ENCODE results near the gene BCAS3.

Gene BCAS3

DNA sequence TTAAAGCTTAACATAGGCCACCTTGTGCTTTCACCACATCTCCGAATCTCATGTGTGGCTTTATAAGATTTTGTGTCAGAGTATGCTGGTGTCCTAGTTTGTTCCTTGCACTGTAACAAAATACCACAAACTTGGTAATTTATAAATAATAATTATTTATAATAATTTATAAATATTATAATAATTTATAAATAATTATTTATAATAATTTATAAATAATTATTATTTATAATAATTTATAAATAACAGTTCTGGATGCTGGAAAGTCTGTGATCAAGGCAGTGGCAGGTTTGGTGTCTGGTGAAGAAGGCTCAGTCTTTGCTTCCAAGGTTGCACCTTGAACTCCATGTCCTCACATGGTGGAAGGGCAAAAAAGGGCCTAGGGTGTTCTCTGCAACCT lies 147.7 kb downstream of the BCAS3 start:
- no peak overlapping the region for H3K4me3 ChIP-seq (ENCODE audit: low read length)
- no peak for DNase-seq (ENCODE audit: low read depth)
- TF ChIP-seq CTCF (IDR thresholded peaks at IDR 0.05; ENCODE audit: insufficient read depth, low read depth, low read length, missing control alignments) = no peak

DNA sequence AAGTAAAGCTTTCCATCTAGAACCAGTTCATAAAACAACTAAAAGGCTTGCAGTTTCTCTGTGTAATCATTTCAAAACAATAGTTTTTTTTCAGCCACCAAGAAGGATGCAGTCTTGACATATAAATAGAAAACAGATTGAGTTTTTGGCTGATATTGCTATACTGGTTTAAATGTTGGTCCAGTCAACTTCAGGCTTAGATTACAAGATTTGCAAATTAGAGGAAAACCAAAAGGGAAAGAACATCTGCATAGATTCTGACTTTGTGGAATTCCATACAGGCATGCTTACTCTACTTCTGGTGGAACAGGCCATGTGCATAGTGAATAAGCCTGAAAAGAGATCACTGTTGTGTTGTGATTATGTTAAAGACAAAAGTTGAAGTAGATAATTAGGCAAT lies 150.3 kb downstream of the BCAS3 start:
- no peak for DNase-seq (ENCODE audit: low read depth)
- no peak for TF ChIP-seq CTCF (IDR thresholded peaks at IDR 0.05; ENCODE audit: insufficient read depth, low read depth, low read length, missing control alignments)
- no peak overlapping the region for H3K4me3 ChIP-seq (ENCODE audit: low read length)

GRCh38 chr17:60832151-60832585 lies 154.5 kb downstream of the BCAS3 start:
- TF ChIP-seq CTCF (IDR thresholded peaks at IDR 0.05; ENCODE audit: insufficient read depth, low read depth, low read length, missing control alignments) = no peak
- H3K4me3 ChIP-seq (ENCODE audit: low read length) = no peak overlapping the region
- no peak for DNase-seq (ENCODE audit: low read depth)

GRCh38 chr17:60832631-60833030 lies 155.0 kb downstream of the BCAS3 start:
- H3K4me3 ChIP-seq (ENCODE audit: low read length) = no peak overlapping the region
- TF ChIP-seq CTCF (IDR thresholded peaks at IDR 0.05; ENCODE audit: insufficient read depth, low read depth, low read length, missing control alignments) = no peak
- DNase-seq (ENCODE audit: low read depth) = no peak

DNA sequence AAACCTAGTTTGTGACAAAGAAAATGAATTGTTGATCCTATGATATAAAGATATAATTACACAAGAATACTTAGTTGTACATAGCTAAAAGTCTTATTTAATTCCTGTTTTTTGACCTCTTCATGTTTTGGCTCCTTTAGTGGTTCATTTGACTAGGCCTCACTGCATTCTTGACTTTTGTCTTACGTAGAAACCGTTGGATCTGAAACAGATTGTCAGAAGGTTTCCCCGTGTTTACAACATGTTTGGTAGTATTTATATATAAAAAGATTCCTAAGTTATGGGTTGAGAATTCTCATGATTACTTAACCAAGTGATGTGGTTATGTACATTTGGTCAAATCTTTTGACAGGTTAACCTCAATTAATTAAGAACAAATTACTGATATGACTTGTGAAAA lies 162.8 kb downstream of the BCAS3 start:
- H3K4me3 ChIP-seq (ENCODE audit: low read length) = no peak overlapping the region
- no peak for DNase-seq (ENCODE audit: low read depth)
- no peak for TF ChIP-seq CTCF (IDR thresholded peaks at IDR 0.05; ENCODE audit: insufficient read depth, low read depth, low read length, missing control alignments)

DNA sequence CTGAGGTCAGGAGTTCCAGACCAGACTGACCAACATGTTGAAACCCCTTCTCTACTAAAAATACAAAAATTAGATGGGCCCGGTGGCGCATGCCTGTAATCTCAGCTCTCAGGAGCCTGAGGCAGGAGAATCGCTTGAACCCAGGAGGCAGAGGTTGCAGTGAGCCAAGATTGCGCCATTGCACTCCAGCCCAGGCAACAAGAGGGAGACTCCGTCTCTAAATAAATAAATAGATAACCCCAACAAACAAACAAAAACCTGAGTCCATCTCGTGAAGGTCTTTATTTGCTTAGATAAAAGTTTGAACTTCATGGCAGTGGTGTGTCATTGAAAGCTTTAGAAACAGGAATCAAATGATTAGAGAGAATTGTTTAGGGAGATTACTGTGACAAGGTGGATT lies 167.4 kb downstream of the BCAS3 start:
- no peak for TF ChIP-seq CTCF (IDR thresholded peaks at IDR 0.05; ENCODE audit: insufficient read depth, low read depth, low read length, missing control alignments)
- no peak overlapping the region for H3K4me3 ChIP-seq (ENCODE audit: low read length)
- DNase-seq (ENCODE audit: low read depth) = no peak

DNA sequence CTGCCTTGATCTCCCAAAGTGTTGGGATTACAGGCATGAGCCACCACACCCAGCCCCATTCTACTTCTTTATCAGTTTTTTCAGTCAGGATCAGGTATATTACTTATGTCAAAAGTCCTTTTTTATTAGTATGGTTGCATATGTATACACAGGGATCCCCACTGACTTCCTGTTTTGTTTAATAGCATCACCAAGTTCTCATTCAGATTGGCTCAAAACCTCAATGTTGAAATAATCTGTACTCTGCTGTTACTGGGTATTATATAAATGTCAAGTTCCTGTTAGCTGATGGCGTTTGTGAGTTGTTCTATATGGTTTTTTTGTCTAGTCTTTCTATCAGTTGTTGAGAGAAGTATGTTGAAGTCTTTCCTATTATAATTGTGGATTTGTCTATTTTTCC lies 168.5 kb downstream of the BCAS3 start:
- no peak for TF ChIP-seq CTCF (IDR thresholded peaks at IDR 0.05; ENCODE audit: insufficient read depth, low read depth, low read length, missing control alignments)
- DNase-seq (ENCODE audit: low read depth) = no peak
- no peak overlapping the region for H3K4me3 ChIP-seq (ENCODE audit: low read length)
